ENCODE measurements around the gene RTN4.

RTN4 gene

DNA sequence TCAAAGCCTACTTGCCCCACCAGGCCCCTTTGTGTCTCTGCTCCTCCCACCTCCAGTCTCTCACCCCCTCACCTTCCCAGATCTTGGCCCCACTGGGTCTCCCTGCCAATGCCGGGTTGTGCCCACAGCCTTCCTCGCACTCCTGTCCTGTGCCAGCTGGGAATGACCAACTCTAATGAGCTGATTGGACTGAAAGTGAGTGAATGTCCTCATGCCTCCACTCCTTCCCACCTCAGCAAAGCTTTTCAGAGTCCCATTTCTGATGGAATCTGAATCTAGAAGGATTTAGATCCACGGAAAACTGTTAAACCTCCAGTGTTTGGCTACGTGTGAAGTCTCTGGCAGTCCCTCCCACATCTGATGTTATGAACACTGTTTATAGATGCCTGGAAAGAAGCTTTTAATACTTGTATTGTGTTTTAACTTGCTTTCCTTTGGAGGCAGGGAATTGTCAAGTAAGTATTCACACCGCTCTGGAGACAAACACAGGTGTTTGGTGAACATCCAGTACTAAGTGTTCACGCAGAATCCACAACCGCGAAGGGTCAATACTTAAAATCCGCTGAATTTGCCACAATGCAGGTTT lies 103.9 kb downstream of the RTN4 start:
- FAIRE-seq: no peak
- TF ChIP-seq, protein P1, sequence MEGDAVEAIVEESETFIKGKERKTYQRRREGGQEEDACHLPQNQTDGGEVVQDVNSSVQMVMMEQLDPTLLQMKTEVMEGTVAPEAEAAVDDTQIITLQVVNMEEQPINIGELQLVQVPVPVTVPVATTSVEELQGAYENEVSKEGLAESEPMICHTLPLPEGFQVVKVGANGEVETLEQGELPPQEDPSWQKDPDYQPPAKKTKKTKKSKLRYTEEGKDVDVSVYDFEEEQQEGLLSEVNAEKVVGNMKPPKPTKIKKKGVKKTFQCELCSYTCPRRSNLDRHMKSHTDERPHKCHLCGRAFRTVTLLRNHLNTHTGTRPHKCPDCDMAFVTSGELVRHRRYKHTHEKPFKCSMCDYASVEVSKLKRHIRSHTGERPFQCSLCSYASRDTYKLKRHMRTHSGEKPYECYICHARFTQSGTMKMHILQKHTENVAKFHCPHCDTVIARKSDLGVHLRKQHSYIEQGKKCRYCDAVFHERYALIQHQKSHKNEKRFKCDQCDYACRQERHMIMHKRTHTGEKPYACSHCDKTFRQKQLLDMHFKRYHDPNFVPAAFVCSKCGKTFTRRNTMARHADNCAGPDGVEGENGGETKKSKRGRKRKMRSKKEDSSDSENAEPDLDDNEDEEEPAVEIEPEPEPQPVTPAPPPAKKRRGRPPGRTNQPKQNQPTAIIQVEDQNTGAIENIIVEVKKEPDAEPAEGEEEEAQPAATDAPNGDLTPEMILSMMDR (IDR thresholded peaks at IDR 0.05; ENCODE audit: insufficient read depth, missing control alignments): no peak

DNA sequence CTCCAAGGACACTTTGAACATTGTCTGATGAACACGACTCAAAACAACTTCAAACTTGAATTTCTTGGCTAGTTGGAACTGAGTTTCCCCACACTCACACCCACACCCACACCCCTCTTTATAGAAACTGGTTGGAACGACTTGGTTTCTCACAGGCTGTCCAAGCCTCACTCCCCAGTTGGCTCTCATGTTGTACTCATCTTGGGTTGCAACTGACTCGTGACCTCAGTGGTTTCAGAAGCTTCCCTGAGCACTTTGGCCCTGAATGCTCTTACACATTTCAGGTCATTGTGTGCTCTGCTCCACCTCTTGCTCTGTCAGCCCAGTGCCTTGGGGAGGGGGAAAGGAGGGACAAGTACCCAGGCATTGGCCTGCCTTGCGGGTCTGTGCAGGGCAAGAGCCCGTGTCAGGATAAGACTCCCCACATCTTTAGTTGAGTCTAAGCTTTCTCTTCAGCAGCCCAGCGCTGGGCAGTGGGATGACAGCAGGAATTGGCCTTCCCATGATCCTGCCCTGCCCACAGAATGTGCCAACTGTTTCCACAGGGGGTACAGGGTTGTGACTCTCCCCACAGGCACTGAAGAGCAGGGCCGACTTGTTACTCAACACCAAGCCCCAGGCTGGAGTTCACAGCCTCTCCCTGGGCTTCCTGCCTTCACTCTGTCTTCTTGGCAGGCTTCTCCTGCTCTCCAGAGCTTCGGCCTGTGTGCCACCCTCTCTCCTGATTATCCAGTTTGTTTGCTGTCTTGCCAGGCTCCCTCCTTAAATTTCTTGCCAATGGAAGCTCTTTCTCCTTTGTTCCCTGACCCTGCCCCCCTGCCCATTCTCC lies 104.6 kb downstream of the RTN4 start:
- DNase-seq (ENCODE audit: insufficient read length, low spot score): no peak
- TF ChIP-seq, protein P1 (IDR thresholded peaks at IDR 0.05; ENCODE audit: insufficient read depth, missing control alignments): no peak
- no peak for FAIRE-seq

More for the DNA sequence above, 103.9 kb downstream of the RTN4 start:
- DNase-seq (ENCODE audit: insufficient read length, low spot score): no peak

DNA sequence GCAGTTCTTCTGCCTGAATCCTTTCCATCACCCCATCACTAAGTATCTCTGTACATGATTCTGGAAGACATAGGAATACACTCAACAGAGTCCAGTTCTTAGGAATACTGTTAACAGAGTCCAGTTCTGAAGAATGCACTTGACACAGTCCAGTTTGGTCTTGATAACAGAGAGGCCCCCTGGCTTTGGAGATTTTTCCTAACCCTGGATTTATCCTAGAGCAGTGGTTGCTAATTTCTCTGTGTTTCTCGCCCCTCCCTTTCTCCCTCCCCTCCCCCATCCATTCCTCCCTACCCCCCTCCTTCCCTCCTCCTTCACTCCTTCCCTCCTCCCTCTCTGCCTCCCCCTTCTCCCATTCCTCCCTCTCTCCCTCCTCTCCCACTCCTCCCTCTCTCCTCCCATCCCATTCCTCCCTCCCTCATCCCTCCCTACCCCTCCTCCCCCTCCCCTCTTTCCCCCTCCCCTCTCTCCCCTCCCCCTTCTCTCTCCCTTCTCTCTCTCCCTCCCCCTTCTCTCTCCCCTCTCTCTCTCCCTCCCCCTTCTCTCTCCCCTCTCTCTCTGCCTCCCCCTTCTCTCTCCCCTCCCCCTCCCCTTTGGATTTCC lies 105.4 kb downstream of the RTN4 start:
- no peak for FAIRE-seq
- DNase-seq (ENCODE audit: insufficient read length, low spot score): no peak
- TF ChIP-seq, protein P1 (IDR thresholded peaks at IDR 0.05; ENCODE audit: insufficient read depth, missing control alignments): no peak

DNA sequence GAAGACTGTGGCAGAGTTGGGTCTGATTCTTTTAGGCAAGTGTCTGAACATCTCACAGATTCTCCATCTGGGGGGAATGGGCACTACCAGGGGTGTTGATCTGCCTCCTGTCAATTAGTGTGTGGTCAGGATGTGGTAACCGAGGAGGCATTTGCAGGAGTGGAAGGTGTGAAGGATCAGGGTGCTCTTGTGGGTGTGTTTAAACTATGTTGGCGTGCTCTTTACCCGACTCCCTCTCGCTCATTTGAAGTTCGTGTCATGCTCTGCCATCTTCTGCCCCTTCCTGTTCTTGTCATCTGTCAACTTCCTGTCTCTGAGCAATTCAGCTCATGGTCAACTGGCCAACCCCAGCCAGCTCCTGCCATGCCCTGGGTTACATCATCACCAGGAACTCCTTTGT lies 107.9 kb downstream of the RTN4 start:
- FAIRE-seq (no peak), DNase-seq (ENCODE audit: insufficient read length, low spot score) (no peak)
- TF ChIP-seq, protein P1 (IDR thresholded peaks at IDR 0.05; ENCODE audit: insufficient read depth, missing control alignments): no peak

DNA sequence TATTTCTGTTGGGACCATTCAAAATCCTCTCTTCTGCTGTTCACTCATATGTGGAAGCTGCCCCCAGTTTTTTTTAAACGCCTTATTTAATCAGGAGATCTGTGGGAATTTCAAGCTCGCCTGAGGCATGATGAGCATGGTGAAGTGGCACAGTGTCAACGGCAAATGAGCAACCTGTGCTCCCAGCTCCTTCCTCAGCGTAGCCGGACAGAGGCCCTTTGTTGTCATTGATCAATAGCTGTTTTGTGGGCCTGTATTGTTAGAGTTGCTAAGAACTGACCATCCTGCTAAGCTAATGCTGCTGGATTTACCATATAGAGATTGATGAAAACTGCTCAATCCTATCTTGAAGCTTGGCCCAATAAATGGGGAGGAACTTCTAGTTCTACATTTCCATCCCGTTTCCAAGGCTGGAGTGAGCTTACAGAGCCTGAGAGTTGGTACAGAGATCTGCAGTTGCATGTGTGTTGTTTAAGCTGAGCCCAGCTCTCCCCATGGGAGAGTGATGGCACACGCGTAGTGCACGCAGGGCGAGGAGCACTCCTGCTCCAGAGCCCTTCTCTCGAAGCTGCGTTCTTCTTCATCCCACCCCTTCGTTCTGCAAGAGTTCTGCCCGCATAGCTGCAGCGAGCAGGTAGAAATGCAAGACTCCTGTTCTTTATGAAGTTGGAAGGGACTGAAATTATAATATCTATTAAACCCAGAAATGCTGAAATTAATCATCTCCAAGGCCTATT lies 108.8 kb downstream of the RTN4 start:
- TF ChIP-seq, protein P1 (IDR thresholded peaks at IDR 0.05; ENCODE audit: insufficient read depth, missing control alignments): no peak
- DNase-seq (ENCODE audit: insufficient read length, low spot score) (no peak), FAIRE-seq (no peak)

DNA sequence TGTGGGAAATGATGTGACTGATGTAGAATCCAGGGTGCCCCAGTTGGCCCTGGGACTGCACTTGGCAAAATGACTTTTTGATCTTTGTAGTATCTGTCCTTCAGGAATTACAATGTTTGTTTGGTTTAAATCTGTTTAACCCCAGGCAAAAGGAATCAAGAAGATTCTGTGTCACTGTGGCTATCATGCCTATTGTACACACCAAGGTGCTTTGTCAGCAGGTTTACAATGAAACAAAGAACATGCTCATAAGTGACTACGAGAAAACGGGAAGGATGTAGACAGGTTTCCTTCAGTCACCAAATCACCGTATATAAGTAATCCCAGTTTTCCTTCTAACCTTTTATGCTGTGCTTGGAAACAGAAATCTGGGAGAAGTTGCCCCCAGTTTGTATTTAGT lies 109.5 kb downstream of the RTN4 start:
- no peak for DNase-seq (ENCODE audit: insufficient read length, low spot score)
- no peak for FAIRE-seq
- TF ChIP-seq, protein P1 (IDR thresholded peaks at IDR 0.05; ENCODE audit: insufficient read depth, missing control alignments): no peak

Measured in D721Med (cell line).